ENCODE measurements around the gene PSMC2.

The PSMC2 gene

DNA sequence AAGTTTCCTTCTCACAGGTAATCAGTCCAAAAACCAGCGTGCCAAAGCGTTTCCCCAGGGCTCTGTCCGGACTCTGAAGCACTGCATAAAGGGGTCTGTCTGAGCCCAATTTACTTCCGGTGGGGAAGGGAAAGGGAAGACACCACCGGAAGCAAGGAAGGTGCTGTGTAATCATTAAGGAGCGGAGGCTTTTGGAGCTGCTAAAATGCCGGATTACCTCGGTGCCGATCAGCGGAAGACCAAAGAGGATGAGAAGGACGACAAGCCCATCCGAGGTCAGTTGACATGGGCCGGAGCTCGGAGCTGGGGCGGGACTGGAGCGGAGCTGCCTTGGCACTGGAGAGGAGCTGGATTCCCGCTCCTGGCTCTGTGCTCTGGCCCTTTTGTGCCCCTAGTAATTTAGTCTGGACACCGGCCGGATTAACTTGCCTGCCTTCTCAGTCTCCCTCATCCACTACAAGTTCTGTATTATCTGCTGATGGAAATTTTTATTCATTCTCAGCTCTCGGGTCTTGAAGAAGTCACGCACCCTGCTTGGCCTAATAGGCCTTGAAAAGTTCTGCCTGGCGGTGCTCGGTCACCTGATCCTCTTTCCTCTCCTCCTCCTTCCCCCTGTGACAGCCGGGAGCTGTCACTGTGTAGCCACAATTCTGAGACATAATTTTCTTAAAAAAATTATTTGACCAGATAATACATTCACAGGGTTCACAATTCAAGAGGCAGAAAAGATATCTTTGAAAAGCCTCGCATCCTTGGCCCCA is at the start of gene PSMC2:
TSS of gene PSMC2 (plus strand) at position 137 of the 761 bp plus-strand sequence. CDS start at position 206, 69 bp downstream.
- POLR2A ChIA-PET, result interaction anchor here (1.0 kb wide), 1 partner anchor 54 kb away, joined by 3 read pairs; no protein-coding TSS in a partner anchor
- peak; percentile 77 for DNase-seq (ENCODE audit: extremely low spot score)
- TF ChIP-seq, protein P1, sequence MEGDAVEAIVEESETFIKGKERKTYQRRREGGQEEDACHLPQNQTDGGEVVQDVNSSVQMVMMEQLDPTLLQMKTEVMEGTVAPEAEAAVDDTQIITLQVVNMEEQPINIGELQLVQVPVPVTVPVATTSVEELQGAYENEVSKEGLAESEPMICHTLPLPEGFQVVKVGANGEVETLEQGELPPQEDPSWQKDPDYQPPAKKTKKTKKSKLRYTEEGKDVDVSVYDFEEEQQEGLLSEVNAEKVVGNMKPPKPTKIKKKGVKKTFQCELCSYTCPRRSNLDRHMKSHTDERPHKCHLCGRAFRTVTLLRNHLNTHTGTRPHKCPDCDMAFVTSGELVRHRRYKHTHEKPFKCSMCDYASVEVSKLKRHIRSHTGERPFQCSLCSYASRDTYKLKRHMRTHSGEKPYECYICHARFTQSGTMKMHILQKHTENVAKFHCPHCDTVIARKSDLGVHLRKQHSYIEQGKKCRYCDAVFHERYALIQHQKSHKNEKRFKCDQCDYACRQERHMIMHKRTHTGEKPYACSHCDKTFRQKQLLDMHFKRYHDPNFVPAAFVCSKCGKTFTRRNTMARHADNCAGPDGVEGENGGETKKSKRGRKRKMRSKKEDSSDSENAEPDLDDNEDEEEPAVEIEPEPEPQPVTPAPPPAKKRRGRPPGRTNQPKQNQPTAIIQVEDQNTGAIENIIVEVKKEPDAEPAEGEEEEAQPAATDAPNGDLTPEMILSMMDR (IDR thresholded peaks at IDR 0.05; ENCODE audit: control extremely low read depth, extremely low read depth, low read depth, missing control alignments), result no peak
- CTCF ChIA-PET, result interaction anchor here (1.1 to 3.2 kb wide), 5 partner anchors 10 to 59 kb away, joined by 3 to 10 read pairs (median 3); no protein-coding TSS in a partner anchor

DNA sequence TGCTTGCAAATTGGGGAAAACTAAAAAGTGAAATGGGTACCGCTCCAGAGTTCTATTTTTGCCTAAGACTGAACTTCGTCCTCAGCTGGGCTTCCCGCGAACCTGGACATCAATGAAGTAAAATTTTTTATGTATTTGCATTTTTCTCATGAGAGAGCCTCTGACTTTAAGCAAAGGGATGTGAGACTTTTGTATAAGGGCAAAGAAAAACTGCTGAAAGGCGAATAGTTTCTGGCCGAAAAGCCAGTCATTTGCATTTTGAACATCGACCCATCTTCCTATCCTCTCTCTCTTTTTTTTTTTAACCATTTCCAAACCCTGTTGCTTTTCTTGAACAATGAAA is 49.6 kb upstream of the PSMC2 start:
- TF ChIP-seq, protein P1 (IDR thresholded peaks at IDR 0.05; ENCODE audit: control extremely low read depth, extremely low read depth, low read depth, missing control alignments), result no peak
- CTCF ChIA-PET, result interaction anchor here (0.8 to 3.8 kb wide), 9 partner anchors 8 to 111 kb away, joined by 3 to 21 read pairs (median 5); no protein-coding TSS in a partner anchor
- no peak for DNase-seq (ENCODE audit: extremely low spot score)
- POLR2A ChIA-PET, result no interaction called here

DNA sequence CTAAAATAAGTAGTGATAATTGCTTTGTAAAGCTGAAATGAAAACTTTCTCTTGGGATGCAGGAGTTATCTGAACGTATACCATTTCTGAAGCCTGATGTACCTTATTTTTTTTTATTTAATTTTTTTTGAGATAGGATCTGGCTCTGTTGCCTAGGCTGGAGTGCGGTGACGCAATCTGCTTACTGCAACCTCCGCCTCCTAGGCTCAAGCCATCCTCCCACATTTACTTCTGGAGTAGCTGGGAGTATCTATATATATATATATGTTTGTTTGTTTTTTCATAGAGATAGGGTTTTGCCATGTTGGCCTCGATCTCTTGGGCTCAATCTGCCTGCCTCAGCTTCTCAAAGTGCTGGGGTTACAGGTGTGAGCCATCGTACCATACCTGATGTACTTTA is 47.8 kb upstream of the PSMC2 start:
- CTCF ChIA-PET, result interaction anchor here (1.3 to 1.8 kb wide), 3 partner anchors 10 to 33 kb away, joined by 3 to 5 read pairs (median 4); no protein-coding TSS in a partner anchor
- TF ChIP-seq, protein P1 (IDR thresholded peaks at IDR 0.05; ENCODE audit: control extremely low read depth, extremely low read depth, low read depth, missing control alignments), result no peak
- DNase-seq (ENCODE audit: extremely low spot score), result no peak
- POLR2A ChIA-PET, result no interaction called here

DNA sequence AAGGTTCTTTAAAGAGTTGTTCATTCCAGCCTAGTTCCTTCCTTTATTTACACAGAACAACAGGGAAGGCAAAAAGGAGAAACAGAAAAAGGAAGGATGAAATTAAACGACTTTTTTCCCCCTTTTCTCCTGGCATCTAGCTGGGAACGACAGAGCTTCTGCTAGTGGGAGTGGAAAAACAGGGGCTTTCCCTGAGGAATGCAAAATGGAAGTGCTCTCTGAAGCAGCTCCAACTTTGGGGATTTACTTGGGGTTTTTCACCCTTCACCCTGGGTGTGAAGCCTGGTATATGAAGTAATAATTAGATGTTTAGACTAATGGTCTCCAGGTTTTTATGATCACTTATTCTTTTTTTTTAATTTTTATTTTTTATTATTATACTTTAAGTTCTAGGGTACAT is 46.0 kb upstream of the PSMC2 start:
- no peak for DNase-seq (ENCODE audit: extremely low spot score)
- CTCF ChIA-PET, result interaction anchor here (1.8 kb wide), 1 partner anchor 9 kb away, joined by 4 read pairs; no protein-coding TSS in a partner anchor
- POLR2A ChIA-PET, result no interaction called here
- TF ChIP-seq, protein P1 (IDR thresholded peaks at IDR 0.05; ENCODE audit: control extremely low read depth, extremely low read depth, low read depth, missing control alignments), result no peak

DNA sequence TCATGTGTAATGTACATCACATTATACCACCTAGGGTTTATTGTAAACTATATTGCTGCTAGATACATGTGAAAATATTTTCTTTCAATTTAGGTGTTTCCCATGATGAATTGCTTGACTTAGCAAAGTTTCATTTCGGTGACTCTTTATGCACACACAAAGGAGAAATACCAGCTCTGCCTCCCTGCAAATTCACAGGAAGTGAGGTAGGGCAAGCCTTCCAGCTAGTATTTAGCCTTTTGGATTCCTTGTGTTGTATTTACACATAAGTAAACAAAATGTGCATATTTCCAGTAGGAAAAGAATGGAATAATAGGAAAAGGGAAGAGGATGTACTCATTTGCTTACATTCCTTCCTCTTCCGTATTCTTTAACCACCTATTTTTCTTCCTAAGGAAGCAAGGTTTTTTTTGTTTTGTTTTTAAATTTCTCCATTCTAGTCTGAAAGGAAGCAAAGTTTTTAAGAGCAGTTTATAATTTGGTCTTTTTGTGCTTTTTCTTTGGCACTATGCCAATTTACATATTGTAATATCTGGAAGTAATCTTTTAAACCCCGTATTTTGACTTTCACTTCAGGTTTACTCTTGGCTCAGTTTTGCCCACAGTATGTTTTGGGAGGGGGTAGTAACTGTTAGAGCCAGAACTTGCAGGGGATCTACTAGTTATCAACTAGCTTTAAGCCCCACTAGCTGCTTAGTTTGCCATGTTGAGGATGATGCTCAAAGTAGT is 39.8 kb upstream of the PSMC2 start:
- DNase-seq (ENCODE audit: extremely low spot score), result no peak
- ChIA-PET POLR2A (no interaction called here), CTCF (interaction anchor here (1.2 to 2.3 kb wide), 3 partner anchors 9 to 27 kb away, joined by 4 to 5 read pairs (median 5); partner anchors contain the start of gene PMPCB)
- TF ChIP-seq, protein P1 (IDR thresholded peaks at IDR 0.05; ENCODE audit: control extremely low read depth, extremely low read depth, low read depth, missing control alignments), result no peak

DNA sequence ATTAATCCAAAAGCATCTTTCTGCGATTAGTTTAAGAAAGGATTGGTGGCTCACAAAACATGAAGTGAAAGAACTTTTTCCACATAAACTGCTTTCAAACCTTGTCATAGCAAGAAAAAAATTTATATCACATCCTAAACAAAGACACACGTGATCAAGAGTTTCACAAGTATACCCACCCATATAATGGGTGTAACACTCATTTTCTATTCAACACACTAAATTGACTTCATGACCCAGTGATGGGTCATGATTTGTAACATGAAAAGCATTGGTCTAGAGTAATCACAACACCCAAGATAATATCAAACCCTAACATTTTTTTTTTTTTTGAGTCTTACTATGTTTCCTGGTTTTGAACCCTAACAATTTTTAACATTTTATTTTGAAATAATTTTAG is 32.6 kb upstream of the PSMC2 start:
- ChIA-PET CTCF (interaction anchor here (0.9 to 2.8 kb wide), 3 partner anchors 9 to 18 kb away, joined by 3 to 9 read pairs (median 3); partner anchors contain the start of gene PMPCB), POLR2A (no interaction called here)
- no peak for DNase-seq (ENCODE audit: extremely low spot score)
- TF ChIP-seq, protein P1 (IDR thresholded peaks at IDR 0.05; ENCODE audit: control extremely low read depth, extremely low read depth, low read depth, missing control alignments), result no peak

Measured in GM10248 (cell line).